ENCODE results near the gene TAOK3. TPM values are rescaled to one million over a fixed set of nuclear protein-coding genes. Genes with fewer than 3 reads are reported as not detected.

Gene TAOK3
- total RNA-seq, 2 donors from 2014 or later, result 52.2 to 52.5 TPM

GRCh38 chr12:118326991-118327390 is 45.7 kb downstream of the TAOK3 start:
- Histone ChIP-seq H3K36me3 (no peaks in the 10 kb centered on the region), H3K4me3 (no peak overlapping the region), H3K27me3 (replicated peaks; ENCODE audit: insufficient read depth) (no peaks in the 10 kb centered on the region), H3K9me3 (no peaks in the 10 kb centered on the region), H3K27ac (no peak overlapping the region), H3K4me1 (replicated peaks) (no peaks in the 10 kb centered on the region)
- intact Hi-C loops (cut with DNase I), result no loop called here
- DNase-seq (ENCODE audit: low spot score), result no peak
- TF ChIP-seq CTCF (IDR thresholded peaks at IDR 0.05), result no peak

- TF ChIP-seq CTCF (IDR thresholded peaks at IDR 0.05) (no peak), POLR2AphosphoS5 (IDR thresholded peaks at IDR 0.05) (no peak), POLR2A (IDR thresholded peaks at IDR 0.05) (no peak)
- no peak overlapping the region for H3K4me3 ChIP-seq
- H3K9me3 ChIP-seq, result no peaks in the 10 kb centered on the region
- H3K27ac ChIP-seq, result no peak overlapping the region
- DNase-seq (ENCODE audit: low spot score), result no peak
- intact Hi-C loops (cut with DNase I), result no loop called here
- no peaks in the 10 kb centered on the region for H3K36me3 ChIP-seq
- no peaks in the 10 kb centered on the region for H3K27me3 ChIP-seq (replicated peaks; ENCODE audit: insufficient read depth)
- no peaks in the 10 kb centered on the region for H3K4me1 ChIP-seq (replicated peaks)
- 86% methylated on average over 2 of the region's 2 CpGs for WGBS
Observed at GRCh38 chr12:118325081-118325480, 47.6 kb downstream of the TAOK3 start.

- no peaks in the 10 kb centered on the region for H3K9me3 ChIP-seq
- H3K4me1 ChIP-seq (replicated peaks), result no peaks in the 10 kb centered on the region
- no peak overlapping the region for H3K27ac ChIP-seq
- DNase-seq (ENCODE audit: low spot score), result no peak
- H3K27me3 ChIP-seq (replicated peaks; ENCODE audit: insufficient read depth), result no peaks in the 10 kb centered on the region
- H3K36me3 ChIP-seq, result no peaks in the 10 kb centered on the region
- no peak overlapping the region for H3K4me3 ChIP-seq
- WGBS, result 92% methylated on average over 3 of the region's 3 CpGs
- intact Hi-C loops (cut with DNase I), result no loop called here
- TF ChIP-seq POLR2AphosphoS5 (IDR thresholded peaks at IDR 0.05) (no peak), POLR2A (IDR thresholded peaks at IDR 0.05) (no peak), CTCF (IDR thresholded peaks at IDR 0.05) (no peak)
Observed at GRCh38 chr12:118319627-118320026, 53.1 kb downstream of the TAOK3 start.

- TF ChIP-seq POLR2A (IDR thresholded peaks at IDR 0.05), result no peak
- no peak overlapping the region for H3K4me3 ChIP-seq
- H3K9me3 ChIP-seq, result no peaks in the 10 kb centered on the region
- H3K27me3 ChIP-seq (replicated peaks; ENCODE audit: insufficient read depth), result no peaks in the 10 kb centered on the region
- no peaks in the 10 kb centered on the region for H3K4me1 ChIP-seq (replicated peaks)
- intact Hi-C loops (cut with DNase I), result no loop called here
- H3K27ac ChIP-seq, result no peak overlapping the region
- 96% methylated on average over 1 of the region's 1 CpG for WGBS
- DNase-seq (ENCODE audit: low spot score), result no peak
- H3K36me3 ChIP-seq, result no peaks in the 10 kb centered on the region
Observed at GRCh38 chr12:118318744-118319143, 54.0 kb downstream of the TAOK3 start.

GRCh38 chr12:118317729-118318128 is 55.0 kb downstream of the TAOK3 start:
- DNase-seq (ENCODE audit: low spot score), result no peak
- intact Hi-C loops (cut with DNase I), result no loop called here
- 97% methylated on average over 1 of the region's 1 CpG for WGBS
- TF ChIP-seq CTCF (IDR thresholded peaks at IDR 0.05), result no peak
- no peak for TF ChIP-seq POLR2A (IDR thresholded peaks at IDR 0.05)
- TF ChIP-seq POLR2AphosphoS5 (IDR thresholded peaks at IDR 0.05), result no peak
- no peaks in the 10 kb centered on the region for H3K36me3 ChIP-seq
- no peaks in the 10 kb centered on the region for H3K27me3 ChIP-seq (replicated peaks; ENCODE audit: insufficient read depth)
- H3K9me3 ChIP-seq, result no peaks in the 10 kb centered on the region
- H3K4me3 ChIP-seq, result no peak overlapping the region
- peaks cover 2% of the 10 kb centered on the region for H3K4me1 ChIP-seq (replicated peaks)
- H3K27ac ChIP-seq, result no peak overlapping the region

Data from prostate gland (tissue), 2 donors.